Calu3 (cell line): ENCODE measurements around the gene RIMBP2. TPM values are rescaled to one million over a fixed set of nuclear protein-coding genes. Genes with fewer than 3 reads are reported as not detected.

ENCODE experiments used
- BruUV-seq: library from RNA; stranded (reverse); fragments of 400-500 nt; replicated peaks from 2 replicates; lab custom pipeline; 2021; lab: Mats Ljungman, UMichigan
- CTCF ChIA-PET: fragments of 300-600 bp; sonication (Branson Sonifier 250); formaldehyde crosslinking; loops from one replicate; lab custom pipeline; 2022; ENCODE audit warnings: antibody characterized with exemption; lab: Charles Lee
- DNase-seq: peaks from one replicate; pipeline ENCODE4 v3.0.0; 2022
- H3K27ac Mint-ChIP-seq: one replicate; pipeline ENCODE4 v1.8.0; 2022; ENCODE audit warnings: mixed read lengths; ENCODE audit not compliant: unreplicated experiment
- H3K27me3 Mint-ChIP-seq: one replicate; pipeline ENCODE4 v1.8.0; 2022; ENCODE audit warnings: mixed read lengths; ENCODE audit not compliant: unreplicated experiment
- H3K36me3 Mint-ChIP-seq: one replicate; pipeline ENCODE4 v1.8.0; 2022; ENCODE audit warnings: mild to moderate bottlenecking, moderate library complexity, mixed read lengths; ENCODE audit not compliant: insufficient read depth, unreplicated experiment
- H3K4me1 Mint-ChIP-seq: one replicate; pipeline ENCODE4 v1.8.0; 2022; ENCODE audit warnings: mild to moderate bottlenecking, low read depth, mixed read lengths; ENCODE audit not compliant: unreplicated experiment
- H3K4me3 Mint-ChIP-seq: one replicate; pipeline ENCODE4 v1.8.0; 2022; ENCODE audit warnings: mild to moderate bottlenecking, low read depth, moderate library complexity, mixed read lengths; ENCODE audit not compliant: unreplicated experiment
- H3K9me3 Mint-ChIP-seq: one replicate; pipeline ENCODE4 v1.8.0; 2022; ENCODE audit warnings: low read depth, mixed read lengths; ENCODE audit not compliant: unreplicated experiment
- intact Hi-C: fragments of 100-400 bp; cut with micrococcal nuclease; formaldehyde crosslinking; loops from one replicate; pipeline ENCODE4 v1.10.0; 2022; ENCODE audit not compliant: unreplicated experiment
- total RNA-seq: library from RNA; stranded (reverse); gene quantifications from 2 replicates; pipeline ENCODE4 v1.2.3, GENCODE V29; 2022
- TF ChIP-seq, protein P1 (sequence below): fragments of 200-600 bp; IDR thresholded peaks from one replicate; pipeline ENCODE4 v1.8.0; 2022; ENCODE audit warnings: antibody characterized with exemption; ENCODE audit not compliant: unreplicated experiment

The RIMBP2 gene
- total RNA-seq, 1 experiment from 2014 or later: 6.1 TPM

DNA sequence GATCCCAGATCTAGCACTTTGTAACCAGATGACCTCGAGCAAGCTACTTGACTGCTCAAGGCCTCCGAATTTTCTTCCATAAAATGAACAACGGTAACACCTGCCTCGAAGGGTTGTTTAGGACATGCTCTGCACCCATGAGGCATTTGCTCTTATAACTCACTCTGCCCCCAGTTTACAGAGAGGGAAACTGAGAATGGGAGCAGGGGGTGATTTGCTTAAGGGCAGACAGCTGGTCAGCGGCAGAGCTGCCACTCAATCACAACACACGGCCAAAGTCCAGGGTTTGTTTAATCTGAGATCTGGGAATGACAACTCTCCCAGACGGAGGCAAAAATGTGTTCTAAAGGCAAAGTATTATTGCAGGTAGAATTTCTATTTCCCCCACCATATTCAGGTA, 156.3 kb downstream of the RIMBP2 start:
- peaks cover 20% of the 10 kb centered on the region for H3K9me3 Mint-ChIP-seq
- TF ChIP-seq, protein P1, sequence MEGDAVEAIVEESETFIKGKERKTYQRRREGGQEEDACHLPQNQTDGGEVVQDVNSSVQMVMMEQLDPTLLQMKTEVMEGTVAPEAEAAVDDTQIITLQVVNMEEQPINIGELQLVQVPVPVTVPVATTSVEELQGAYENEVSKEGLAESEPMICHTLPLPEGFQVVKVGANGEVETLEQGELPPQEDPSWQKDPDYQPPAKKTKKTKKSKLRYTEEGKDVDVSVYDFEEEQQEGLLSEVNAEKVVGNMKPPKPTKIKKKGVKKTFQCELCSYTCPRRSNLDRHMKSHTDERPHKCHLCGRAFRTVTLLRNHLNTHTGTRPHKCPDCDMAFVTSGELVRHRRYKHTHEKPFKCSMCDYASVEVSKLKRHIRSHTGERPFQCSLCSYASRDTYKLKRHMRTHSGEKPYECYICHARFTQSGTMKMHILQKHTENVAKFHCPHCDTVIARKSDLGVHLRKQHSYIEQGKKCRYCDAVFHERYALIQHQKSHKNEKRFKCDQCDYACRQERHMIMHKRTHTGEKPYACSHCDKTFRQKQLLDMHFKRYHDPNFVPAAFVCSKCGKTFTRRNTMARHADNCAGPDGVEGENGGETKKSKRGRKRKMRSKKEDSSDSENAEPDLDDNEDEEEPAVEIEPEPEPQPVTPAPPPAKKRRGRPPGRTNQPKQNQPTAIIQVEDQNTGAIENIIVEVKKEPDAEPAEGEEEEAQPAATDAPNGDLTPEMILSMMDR: no peak
- no peaks in the 10 kb centered on the region for H3K27me3 Mint-ChIP-seq
- no peaks in the 10 kb centered on the region for H3K36me3 Mint-ChIP-seq
- H3K4me3 Mint-ChIP-seq: no peak overlapping the region
- CTCF ChIA-PET: no interaction called here
- DNase-seq: no peak
- no TSS peak for BruUV-seq
- no peaks in the 10 kb centered on the region for H3K4me1 Mint-ChIP-seq
- intact Hi-C loops: no loop called here
- H3K27ac Mint-ChIP-seq: no peak overlapping the region

DNA sequence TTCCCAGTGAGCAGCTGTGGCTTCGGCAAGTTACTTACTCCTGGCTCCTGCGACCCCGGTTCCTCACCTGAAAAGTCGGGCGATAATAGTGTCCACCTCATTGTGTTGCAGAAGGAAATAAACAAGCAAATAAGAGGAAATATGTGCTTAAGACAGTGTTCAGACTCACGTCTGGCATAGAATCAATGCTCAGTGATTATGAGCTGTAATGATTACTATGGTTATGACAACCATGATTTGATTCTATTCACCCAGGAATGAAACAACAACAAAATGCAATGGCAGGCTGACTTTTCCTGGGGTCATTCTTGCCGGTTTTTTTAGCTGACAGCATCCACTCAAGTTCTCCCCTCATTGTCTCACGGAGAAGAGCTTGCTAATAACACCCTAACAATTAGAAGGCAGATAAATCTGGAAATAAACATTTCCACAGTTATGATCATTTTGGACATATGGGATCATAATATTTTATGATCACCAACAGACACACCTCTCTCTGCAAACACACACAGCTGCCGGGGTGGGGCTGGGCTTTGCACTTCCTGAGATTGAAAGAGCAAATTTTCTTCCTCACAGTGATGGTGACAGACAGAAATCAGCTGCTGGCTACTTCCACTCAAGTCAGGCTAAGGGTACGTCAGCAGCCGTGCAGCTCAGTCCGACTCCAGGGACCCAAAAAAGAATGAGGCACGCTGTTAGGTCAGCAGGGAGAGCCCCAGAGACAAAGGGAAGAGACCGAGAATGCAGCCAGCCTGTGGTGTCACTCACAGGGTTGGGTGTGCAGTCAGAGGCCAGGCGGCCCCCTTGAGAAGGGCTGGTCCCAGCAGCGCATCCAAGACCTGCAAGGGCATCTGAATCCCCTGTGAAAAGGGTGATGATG, 158.0 kb downstream of the RIMBP2 start:
- Mint-ChIP-seq H3K27me3 (no peaks in the 10 kb centered on the region), H3K27ac (no peak overlapping the region), H3K4me1 (no peaks in the 10 kb centered on the region), H3K36me3 (no peaks in the 10 kb centered on the region), H3K4me3 (no peak overlapping the region), H3K9me3 (peaks cover 16% of the 10 kb centered on the region)
- CTCF ChIA-PET: no interaction called here
- TF ChIP-seq, protein P1: no peak
- no peak for DNase-seq
- intact Hi-C loops: no loop called here
- no TSS peak for BruUV-seq

DNA sequence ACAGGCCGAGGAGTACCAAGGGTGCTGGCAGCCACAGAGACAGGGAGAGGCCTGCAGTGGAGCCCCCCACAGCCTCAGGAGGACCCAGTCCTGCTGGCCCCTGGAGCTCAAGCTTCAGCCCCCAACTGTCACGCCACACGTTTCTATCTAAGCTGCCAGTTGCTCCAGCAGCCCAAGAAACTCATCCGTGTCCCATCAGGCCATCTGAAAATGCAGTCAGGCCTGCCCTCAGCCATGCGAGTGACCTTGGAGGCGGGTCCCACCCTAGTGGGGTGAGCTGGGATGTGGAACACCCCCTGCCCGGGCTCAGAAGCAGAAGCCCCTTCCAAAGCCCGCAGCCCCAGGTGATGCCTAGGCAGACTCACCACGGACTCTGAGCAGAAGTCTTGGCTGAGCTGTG, 158.9 kb downstream of the RIMBP2 start:
- no peaks in the 10 kb centered on the region for H3K36me3 Mint-ChIP-seq
- intact Hi-C loops: no loop called here
- DNase-seq: no peak
- H3K27ac Mint-ChIP-seq: no peak overlapping the region
- H3K4me1 Mint-ChIP-seq: no peaks in the 10 kb centered on the region
- no peak overlapping the region for H3K4me3 Mint-ChIP-seq
- H3K9me3 Mint-ChIP-seq: peaks cover 16% of the 10 kb centered on the region
- BruUV-seq: no TSS peak
- H3K27me3 Mint-ChIP-seq: no peaks in the 10 kb centered on the region
- CTCF ChIA-PET: no interaction called here
- TF ChIP-seq, protein P1: no peak

DNA sequence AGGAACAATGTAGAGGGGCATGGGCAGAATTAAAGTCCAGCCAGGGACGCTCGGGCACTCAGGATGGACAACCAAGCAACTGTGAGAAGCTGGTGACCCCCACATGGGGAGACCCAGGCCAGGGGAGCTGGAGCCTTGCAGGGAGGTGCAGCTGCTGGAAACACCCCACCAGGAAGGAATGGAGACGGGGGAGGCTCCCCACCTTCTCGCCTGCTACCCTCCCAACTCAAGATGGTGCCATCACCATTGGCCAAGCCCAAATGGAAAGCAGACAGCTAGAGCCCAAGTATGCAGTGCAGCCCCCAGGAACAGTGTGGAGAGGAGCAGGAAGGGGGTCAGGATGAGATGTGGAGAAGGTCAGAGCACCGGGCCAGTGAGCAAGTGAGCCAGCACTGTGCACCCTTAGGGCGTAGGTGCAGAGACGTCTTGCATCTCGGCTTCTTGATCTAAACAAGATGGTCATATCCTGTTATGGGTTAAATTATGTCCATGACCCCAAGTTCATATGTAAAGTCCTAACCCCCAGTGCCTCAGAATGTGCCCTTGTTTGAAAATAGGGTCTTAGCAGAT, 159.5 kb downstream of the RIMBP2 start:
- CTCF ChIA-PET: no interaction called here
- no peaks in the 10 kb centered on the region for H3K36me3 Mint-ChIP-seq
- H3K4me1 Mint-ChIP-seq: no peaks in the 10 kb centered on the region
- intact Hi-C loops: no loop called here
- no peaks in the 10 kb centered on the region for H3K27me3 Mint-ChIP-seq
- H3K9me3 Mint-ChIP-seq: peaks cover 18% of the 10 kb centered on the region
- BruUV-seq: no TSS peak
- no peak overlapping the region for H3K4me3 Mint-ChIP-seq
- DNase-seq: no peak
- no peak overlapping the region for H3K27ac Mint-ChIP-seq
- TF ChIP-seq, protein P1: no peak
